Measurements from ENCODE around the gene GOLT1B. TPM values are rescaled to one million over a fixed set of nuclear protein-coding genes. Genes with fewer than 3 reads are reported as not detected.

Gene GOLT1B
- total RNA-seq, 1 donor from 2014 or later = 42.9 TPM

DNA sequence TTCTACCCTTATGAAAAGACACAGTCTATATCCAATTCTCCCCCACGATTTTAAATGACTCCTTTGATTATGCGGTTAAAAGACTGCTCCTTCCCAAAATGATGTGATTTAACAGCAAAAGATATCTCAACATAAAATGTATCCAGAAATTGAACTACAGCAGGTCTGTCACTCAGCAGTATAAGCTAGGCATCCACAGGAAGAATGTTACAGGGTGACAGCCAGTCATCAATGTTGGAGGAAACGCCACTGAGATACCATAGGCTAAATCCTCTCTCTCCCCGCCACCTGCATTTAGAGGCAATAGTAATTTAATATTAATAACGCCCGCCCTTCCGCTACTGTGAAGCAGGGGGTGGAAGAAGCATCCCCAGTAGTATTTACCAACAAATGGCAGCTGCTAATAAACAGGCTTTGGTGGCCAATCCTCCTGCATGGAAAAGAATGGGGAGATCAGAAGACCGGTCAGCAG, 767 bp upstream of the GOLT1B start:
- intact Hi-C loops (cut with micrococcal nuclease) = loop anchor here (1.0 to 10.0 kb wide), 11 partner anchors 8 to 1041 kb away; partner anchors contain the start of genes C2CD5, CMAS, LDHB and PYROXD1
- Mint-ChIP-seq H3K4me3 (no peak overlapping the region), H3K4me1 (peaks cover 34% of the 10 kb centered on the region), H3K36me3 (ENCODE audit: low read depth) (peaks cover 33% of the 10 kb centered on the region), H3K27ac (no peak overlapping the region), H3K9me3 (no peaks in the 10 kb centered on the region), H3K27me3 (no peaks in the 10 kb centered on the region)
- no peak for DNase-seq

- peak; percentile 83 for DNase-seq
- Mint-ChIP-seq H3K9me3 (no peaks in the 10 kb centered on the region), H3K36me3 (ENCODE audit: low read depth) (peaks cover 26% of the 10 kb centered on the region), H3K27ac (no peak overlapping the region), H3K4me1 (peaks cover 36% of the 10 kb centered on the region), H3K4me3 (no peak overlapping the region), H3K27me3 (no peaks in the 10 kb centered on the region)
- intact Hi-C loops (cut with micrococcal nuclease) = loop anchor here (5.0 to 10.0 kb wide), 5 partner anchors 60 to 1040 kb away; partner anchors contain the start of genes C2CD5 and CMAS
These were observed 541 bp downstream of the GOLT1B start for GRCh38 chr12:21502164-21502496.

DNA sequence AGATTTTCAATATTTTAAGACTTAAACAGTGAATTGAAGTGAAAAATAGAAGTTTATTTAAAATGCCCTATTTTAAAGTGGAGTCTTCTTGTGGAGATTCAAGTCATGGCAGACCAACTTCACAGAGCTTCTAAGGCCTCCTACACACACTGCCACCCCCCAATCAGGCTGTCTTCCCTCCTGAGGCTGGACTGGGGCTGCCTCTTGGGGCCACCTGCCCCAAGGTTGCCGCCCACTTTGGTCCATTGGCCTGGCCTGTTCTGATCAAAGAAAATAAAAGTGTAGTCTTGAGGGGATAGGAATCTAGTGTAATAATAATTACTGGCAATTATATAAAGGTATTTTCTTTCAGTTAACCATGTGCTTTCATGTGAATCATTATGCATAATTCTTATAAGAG, 1.3 kb downstream of the GOLT1B start:
- intact Hi-C loops (cut with micrococcal nuclease) = loop anchor here (5.0 to 10.0 kb wide), 5 partner anchors 59 to 1039 kb away; partner anchors contain the start of genes C2CD5 and CMAS
- H3K27ac Mint-ChIP-seq = peak overlapping the region; percentile 63

DNA sequence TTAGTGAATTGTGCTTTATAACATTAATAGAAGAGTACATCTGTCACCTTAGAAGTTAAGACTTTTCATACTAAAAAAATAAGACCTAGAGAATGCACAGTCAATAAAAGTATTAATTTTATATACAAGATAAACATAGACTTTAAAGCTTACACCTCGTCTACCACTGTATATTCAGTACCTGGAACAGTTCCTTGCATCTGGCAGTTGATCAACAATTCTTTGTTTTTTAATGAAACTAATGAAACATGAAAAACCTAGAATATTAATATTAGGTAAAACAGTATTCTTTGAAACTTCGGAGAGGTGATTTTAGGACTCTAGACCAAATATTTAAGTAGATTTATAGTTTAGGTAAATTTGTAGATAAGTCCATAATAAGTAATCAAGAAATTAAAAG, 4.3 kb downstream of the GOLT1B start:
- peaks cover 46% of the 10 kb centered on the region for H3K4me1 Mint-ChIP-seq
- intact Hi-C loops (cut with micrococcal nuclease) = loop anchor here (10.0 kb wide), 2 partner anchors 211 to 539 kb away; partner anchors contain the start of gene CMAS
- peaks cover 28% of the 10 kb centered on the region for H3K36me3 Mint-ChIP-seq (ENCODE audit: low read depth)
- no peak for DNase-seq
- no peak overlapping the region for H3K4me3 Mint-ChIP-seq
- H3K27me3 Mint-ChIP-seq = no peaks in the 10 kb centered on the region
- no peak overlapping the region for H3K27ac Mint-ChIP-seq
- H3K9me3 Mint-ChIP-seq = no peaks in the 10 kb centered on the region

More for the DNA sequence above, 1.3 kb downstream of the GOLT1B start:
- H3K4me3 Mint-ChIP-seq = no peak overlapping the region
- no peaks in the 10 kb centered on the region for H3K27me3 Mint-ChIP-seq
- peaks cover 37% of the 10 kb centered on the region for H3K4me1 Mint-ChIP-seq
- no peak for DNase-seq
- H3K9me3 Mint-ChIP-seq = no peaks in the 10 kb centered on the region
- peaks cover 21% of the 10 kb centered on the region for H3K36me3 Mint-ChIP-seq (ENCODE audit: low read depth)

DNA sequence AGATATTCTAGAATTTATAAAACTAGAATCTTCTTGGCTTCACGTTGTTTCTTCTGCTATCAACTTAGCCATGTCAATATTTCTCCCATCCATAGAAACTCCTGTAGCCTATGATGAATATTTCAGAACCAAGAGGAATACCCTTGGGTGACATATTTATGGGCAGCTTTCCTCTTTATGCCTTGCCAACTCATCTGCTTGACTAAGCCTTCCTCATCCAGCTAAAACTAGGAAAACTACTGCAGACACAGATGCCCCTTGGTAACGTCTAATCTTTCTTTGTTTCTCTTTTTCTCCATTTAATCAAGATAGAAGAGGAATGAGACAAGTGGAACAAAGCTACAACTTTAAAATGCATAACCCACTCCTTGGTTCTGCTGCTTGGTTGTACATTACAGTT, 6.3 kb downstream of the GOLT1B start:
- no peak overlapping the region for H3K4me3 Mint-ChIP-seq
- H3K27ac Mint-ChIP-seq = no peak overlapping the region
- H3K9me3 Mint-ChIP-seq = no peaks in the 10 kb centered on the region
- intact Hi-C loops (cut with micrococcal nuclease) = loop anchor here (10.0 kb wide), 2 partner anchors 213 to 537 kb away; partner anchors contain the start of gene CMAS
- DNase-seq = no peak
- H3K27me3 Mint-ChIP-seq = no peaks in the 10 kb centered on the region
- H3K4me1 Mint-ChIP-seq = peaks cover 46% of the 10 kb centered on the region
- peaks cover 35% of the 10 kb centered on the region for H3K36me3 Mint-ChIP-seq (ENCODE audit: low read depth)

GRCh38 chr12:21509768-21510167, 8.2 kb downstream of the GOLT1B start:
- peaks cover 32% of the 10 kb centered on the region for H3K4me1 Mint-ChIP-seq
- intact Hi-C loops (cut with micrococcal nuclease) = loop anchor here (1.0 to 10.0 kb wide), 3 partner anchors 8 to 535 kb away; partner anchors contain the start of genes CMAS, GOLT1B and RECQL

DNA sequence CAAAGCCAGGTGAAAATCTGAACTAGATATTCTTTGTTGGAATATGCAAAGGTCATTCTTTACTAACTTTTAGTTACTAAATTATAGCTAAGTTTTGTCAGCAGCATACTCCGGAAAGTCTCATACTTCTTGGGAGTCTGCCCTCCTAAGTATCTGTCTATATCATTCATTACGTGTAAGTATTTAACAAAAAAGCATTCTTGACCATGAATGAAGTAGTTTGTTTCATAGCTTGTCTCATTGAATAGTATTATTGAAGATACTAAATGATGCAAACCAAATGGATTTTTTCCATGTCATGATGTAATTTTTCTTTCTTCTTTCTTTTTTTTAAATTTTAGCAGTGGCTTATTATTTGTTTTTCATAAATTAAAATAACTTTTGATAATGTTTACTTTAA, 14.7 kb downstream of the GOLT1B start:
- H3K36me3 Mint-ChIP-seq (ENCODE audit: low read depth) = peaks cover 35% of the 10 kb centered on the region
- no peak overlapping the region for H3K27ac Mint-ChIP-seq
- H3K4me3 Mint-ChIP-seq = no peak overlapping the region
- intact Hi-C loops (cut with micrococcal nuclease) = no loop called here
- H3K27me3 Mint-ChIP-seq = no peaks in the 10 kb centered on the region
- no peak for DNase-seq
- H3K9me3 Mint-ChIP-seq = no peaks in the 10 kb centered on the region
- H3K4me1 Mint-ChIP-seq = peaks cover 1% of the 10 kb centered on the region

More at GRCh38 chr12:21509768-21510167, 8.2 kb downstream of the GOLT1B start:
- peaks cover 46% of the 10 kb centered on the region for H3K36me3 Mint-ChIP-seq (ENCODE audit: low read depth)
- peak; percentile 83 for DNase-seq
- peak overlapping the region; percentile 92 for H3K27ac Mint-ChIP-seq
- H3K4me3 Mint-ChIP-seq = peak overlapping the region; percentile 82
- no peaks in the 10 kb centered on the region for H3K27me3 Mint-ChIP-seq
- no peaks in the 10 kb centered on the region for H3K9me3 Mint-ChIP-seq

DNA sequence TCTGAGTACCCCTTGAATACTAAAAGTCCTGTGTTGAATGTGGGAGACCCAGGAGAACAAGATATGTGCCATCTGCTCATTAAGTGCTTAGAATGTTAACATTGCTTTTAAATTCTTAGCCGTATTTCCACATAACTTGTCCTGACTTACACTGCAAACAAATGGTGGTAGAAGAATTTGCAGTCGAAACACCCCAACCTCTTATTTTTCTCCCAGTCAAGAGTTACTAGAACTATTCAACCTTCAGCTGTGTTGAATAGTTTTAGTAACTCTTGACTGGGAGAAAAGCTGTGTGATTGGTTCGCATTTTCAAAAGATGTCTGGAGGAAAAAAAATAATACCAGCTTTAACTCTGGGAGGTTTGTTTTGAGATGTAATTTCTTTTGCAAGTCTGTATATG, 16.9 kb downstream of the GOLT1B start:
- Mint-ChIP-seq H3K27me3 (no peaks in the 10 kb centered on the region), H3K4me1 (no peaks in the 10 kb centered on the region), H3K9me3 (no peaks in the 10 kb centered on the region), H3K36me3 (ENCODE audit: low read depth) (peaks cover 24% of the 10 kb centered on the region), H3K4me3 (no peak overlapping the region), H3K27ac (no peak overlapping the region)
- intact Hi-C loops (cut with micrococcal nuclease) = no loop called here
- DNase-seq = no peak

DNA sequence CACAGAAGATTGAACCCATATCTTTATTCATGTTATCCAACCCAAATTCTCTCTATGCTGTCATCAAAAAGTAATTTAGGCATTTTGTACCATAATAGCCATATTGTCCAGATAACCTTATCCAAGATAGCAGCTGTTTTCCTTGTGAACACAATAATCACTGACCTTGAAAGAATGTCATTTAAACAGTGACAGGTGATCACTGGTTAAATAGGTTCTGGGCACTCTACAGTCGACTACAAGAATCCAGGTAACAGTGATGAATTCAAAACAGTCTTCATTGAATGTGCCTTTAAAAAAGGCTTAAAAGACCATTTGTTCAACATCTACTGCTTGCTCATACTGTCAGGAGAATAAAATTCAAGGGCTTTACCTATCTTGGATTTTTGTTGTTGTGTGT, 20.0 kb downstream of the GOLT1B start:
- Mint-ChIP-seq H3K27me3 (peaks cover 13% of the 10 kb centered on the region), H3K4me3 (no peak overlapping the region), H3K27ac (no peak overlapping the region), H3K9me3 (peaks cover 4% of the 10 kb centered on the region), H3K4me1 (no peaks in the 10 kb centered on the region), H3K36me3 (ENCODE audit: low read depth) (peaks cover 10% of the 10 kb centered on the region)
- intact Hi-C loops (cut with micrococcal nuclease) = no loop called here
- no peak for DNase-seq

DNA sequence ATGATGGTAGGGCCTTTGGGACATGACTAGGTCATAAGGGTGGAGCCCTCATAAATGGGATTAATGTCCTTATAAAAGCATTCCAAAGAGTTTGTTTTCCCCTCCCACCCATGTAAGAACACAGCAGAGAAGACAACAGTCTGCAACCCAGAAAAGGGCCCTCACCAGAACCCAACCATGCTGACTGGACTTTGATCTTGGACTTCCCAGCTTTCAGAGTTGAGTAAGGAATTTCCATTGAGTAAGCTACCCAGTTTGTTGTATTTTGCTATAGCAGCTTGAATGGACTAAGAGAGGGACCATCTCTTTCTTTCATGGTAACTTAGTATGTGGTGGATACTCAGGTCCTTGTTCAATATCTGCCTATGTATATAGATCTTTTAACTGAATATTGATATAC, 21.6 kb downstream of the GOLT1B start:
- Mint-ChIP-seq H3K4me1 (peaks cover 2% of the 10 kb centered on the region), H3K36me3 (ENCODE audit: low read depth) (peaks cover 6% of the 10 kb centered on the region), H3K27me3 (peaks cover 18% of the 10 kb centered on the region), H3K9me3 (peaks cover 4% of the 10 kb centered on the region), H3K27ac (no peak overlapping the region), H3K4me3 (no peak overlapping the region)
- intact Hi-C loops (cut with micrococcal nuclease) = no loop called here
- DNase-seq = no peak

DNA sequence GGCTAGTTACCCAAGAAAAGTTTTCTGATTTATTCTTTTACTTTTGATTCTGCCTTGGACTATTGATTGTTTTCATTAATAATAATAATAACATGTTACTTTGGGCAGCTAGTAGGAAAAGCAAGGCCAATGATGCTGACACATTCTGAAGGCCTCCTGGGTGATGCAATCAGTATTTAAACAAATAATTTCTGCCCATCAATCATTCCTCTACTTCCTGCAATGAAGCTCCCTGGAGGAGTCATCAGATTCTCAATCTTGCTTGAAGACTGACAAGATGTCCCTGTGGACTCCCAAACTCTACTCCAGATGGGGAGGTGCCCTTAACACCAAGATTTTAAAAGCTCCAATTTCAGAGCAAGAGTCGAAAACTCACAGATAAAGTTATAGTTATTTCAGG, 24.5 kb downstream of the GOLT1B start, which contains the start of gene SPX:
Gene SPX, plus strand, starts transcription at position 244 of the 400 bp plus-strand sequence. CDS start 177 bp downstream, outside the sequence.
- H3K36me3 Mint-ChIP-seq (ENCODE audit: low read depth) = peaks cover 1% of the 10 kb centered on the region
- H3K27ac Mint-ChIP-seq = no peak within 1 kb of the TSS
- H3K4me1 Mint-ChIP-seq = peaks cover 3% of the 10 kb centered on the region
- peak within 1 kb of the TSS; percentile 71 for H3K4me3 Mint-ChIP-seq
- intact Hi-C loops (cut with micrococcal nuclease) = loop anchor here (2.0 to 5.0 kb wide), 2 partner anchors 25 to 36 kb away; partner anchors contain the start of genes GOLT1B and RECQL
- H3K9me3 Mint-ChIP-seq = peaks cover 4% of the 10 kb centered on the region
- DNase-seq = no peak
- H3K27me3 Mint-ChIP-seq = peaks cover 34% of the 10 kb centered on the region

GRCh38 chr12:21526721-21527345, 25.2 kb downstream of the GOLT1B start:
- peak overlapping the region; percentile 71 for H3K4me3 Mint-ChIP-seq
- H3K36me3 Mint-ChIP-seq (ENCODE audit: low read depth) = peaks cover 1% of the 10 kb centered on the region
- intact Hi-C loops (cut with micrococcal nuclease) = loop anchor here (2.0 to 5.0 kb wide), 2 partner anchors 26 to 35 kb away; partner anchors contain the start of genes GOLT1B and RECQL
- DNase-seq = no peak
- peaks cover 3% of the 10 kb centered on the region for H3K4me1 Mint-ChIP-seq
- no peak overlapping the region for H3K27ac Mint-ChIP-seq
- H3K9me3 Mint-ChIP-seq = peaks cover 4% of the 10 kb centered on the region
- H3K27me3 Mint-ChIP-seq = peaks cover 38% of the 10 kb centered on the region

DNA sequence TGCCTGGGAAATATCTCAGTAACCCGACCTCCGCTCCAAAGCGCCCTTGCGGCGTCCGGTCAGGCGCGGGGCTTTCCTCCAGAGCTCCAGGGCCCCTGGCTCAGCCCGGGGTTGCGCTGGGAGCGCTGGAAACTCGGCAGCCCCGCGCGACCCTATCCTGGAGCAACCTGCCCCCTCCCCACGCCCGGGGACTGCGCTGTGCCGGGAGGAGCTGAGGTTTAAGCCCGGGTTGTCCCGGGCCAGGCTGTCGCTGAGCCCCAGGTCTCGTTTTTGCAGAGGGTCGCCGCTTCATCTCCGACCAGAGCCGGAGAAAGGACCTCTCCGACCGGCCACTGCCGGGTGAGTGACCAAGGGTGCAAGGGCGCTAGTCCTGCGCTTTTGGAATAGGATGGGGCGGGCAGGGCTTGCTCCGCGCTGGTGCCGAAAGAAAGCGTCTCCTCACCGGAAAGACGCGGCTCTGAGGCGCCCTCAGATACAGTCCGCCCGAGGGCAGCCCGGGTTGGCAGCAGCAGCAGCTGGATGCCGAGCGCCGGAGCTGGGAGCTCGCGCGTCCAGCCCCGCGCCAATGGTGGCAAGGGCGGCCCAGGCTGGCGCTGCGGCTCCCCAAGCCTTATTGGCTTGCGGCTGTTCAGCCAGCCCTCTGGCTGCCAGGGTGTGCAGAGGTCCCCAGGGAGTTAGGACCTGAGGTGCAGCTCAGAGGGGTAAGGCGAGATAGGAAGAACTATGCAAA, 26.0 kb downstream of the GOLT1B start:
- H3K4me1 Mint-ChIP-seq = peaks cover 3% of the 10 kb centered on the region
- intact Hi-C loops (cut with micrococcal nuclease) = loop anchor here (2.0 to 5.0 kb wide), 2 partner anchors 27 to 35 kb away; partner anchors contain the start of genes GOLT1B and RECQL
- peaks cover 4% of the 10 kb centered on the region for H3K9me3 Mint-ChIP-seq
- H3K36me3 Mint-ChIP-seq (ENCODE audit: low read depth) = peaks cover 1% of the 10 kb centered on the region
- H3K27me3 Mint-ChIP-seq = peaks cover 42% of the 10 kb centered on the region
- peak; percentile 90 for DNase-seq
- H3K4me3 Mint-ChIP-seq = peak overlapping the region; percentile 71
- H3K27ac Mint-ChIP-seq = no peak overlapping the region

Measured in activated CD4-positive, alpha-beta T cell treated with anti-CD3 and anti-CD28 coated beads, Interleukin-2, amount 10 ng/mL, durations not matched to agents 24 days and 14 days (primary cell).